ENCODE results near the gene PEX14. TPM values are rescaled to one million over a fixed set of nuclear protein-coding genes. Genes with fewer than 3 reads are reported as not detected.
A peak's percentile ranks its signal among the peaks of the same experiment; 100 is the strongest.

Gene PEX14
- total RNA-seq, 2 experiments from 2014 or later: 17.7 to 19.1 TPM

GRCh38 chr1:10511494-10511885 lies 36.7 kb downstream of the PEX14 start:
- POLR2A ChIA-PET: interaction anchor here (0.6 to 1.5 kb wide), 5 partner anchors 9 to 1396 kb away, joined by 3 to 10 read pairs (median 4); partner anchors contain the start of gene CENPS
- DNase-seq (no peak), ATAC-seq (no peak)
- peak overlapping the region; percentile 94 for H3K27ac Mint-ChIP-seq
- no peaks in the 10 kb centered on the region for H3K9me3 Mint-ChIP-seq (ENCODE audit: insufficient read depth)
- H3K4me3 Mint-ChIP-seq: peak overlapping the region; percentile 66
- peaks cover 86% of the 10 kb centered on the region for H3K4me1 Mint-ChIP-seq (ENCODE audit: low read depth)
- CTCF ChIA-PET: interaction anchor here (0.6 to 10.7 kb wide), 5 partner anchors 8 to 29 kb away, joined by 3 to 228 read pairs (median 3); no protein-coding TSS in a partner anchor
- peaks cover 19% of the 10 kb centered on the region for H3K36me3 Mint-ChIP-seq (ENCODE audit: low read depth)
- H3K27me3 Mint-ChIP-seq (ENCODE audit: low read depth): no peaks in the 10 kb centered on the region

- ChIA-PET POLR2A (interaction anchor here (1.4 kb wide), 1 partner anchor 499 kb away, joined by 3 read pairs; no protein-coding TSS in a partner anchor), CTCF (interaction anchor here (0.9 to 10.7 kb wide), 4 partner anchors 10 to 427 kb away, joined by 4 to 228 read pairs (median 4); no protein-coding TSS in a partner anchor)
- no peak for ATAC-seq
- Mint-ChIP-seq H3K9me3 (ENCODE audit: insufficient read depth) (no peaks in the 10 kb centered on the region), H3K4me1 (ENCODE audit: low read depth) (peaks cover 82% of the 10 kb centered on the region), H3K36me3 (ENCODE audit: low read depth) (peaks cover 20% of the 10 kb centered on the region), H3K27ac (peak overlapping the region; percentile 71), H3K27me3 (ENCODE audit: low read depth) (no peaks in the 10 kb centered on the region), H3K4me3 (no peak overlapping the region)
- DNase-seq: no peak
These were observed 38.4 kb downstream of the PEX14 start for GRCh38 chr1:10513199-10513598.

- ChIA-PET POLR2A (no interaction called here), CTCF (interaction anchor here (1.3 to 10.7 kb wide), 3 partner anchors 12 to 19 kb away, joined by 3 to 228 read pairs (median 3); no protein-coding TSS in a partner anchor)
- H3K27ac Mint-ChIP-seq: peak overlapping the region; percentile 26
- peaks cover 73% of the 10 kb centered on the region for H3K4me1 Mint-ChIP-seq (ENCODE audit: low read depth)
- H3K4me3 Mint-ChIP-seq: no peak overlapping the region
- H3K27me3 Mint-ChIP-seq (ENCODE audit: low read depth): no peaks in the 10 kb centered on the region
- H3K36me3 Mint-ChIP-seq (ENCODE audit: low read depth): peaks cover 22% of the 10 kb centered on the region
- H3K9me3 Mint-ChIP-seq (ENCODE audit: insufficient read depth): no peaks in the 10 kb centered on the region
- DNase-seq (no peak), ATAC-seq (no peak)
These were observed 39.9 kb downstream of the PEX14 start for GRCh38 chr1:10514490-10515235.

GRCh38 chr1:10515301-10515975 lies 40.7 kb downstream of the PEX14 start:
- Mint-ChIP-seq H3K36me3 (ENCODE audit: low read depth) (peaks cover 21% of the 10 kb centered on the region), H3K27ac (peak overlapping the region; percentile 57), H3K4me1 (ENCODE audit: low read depth) (peaks cover 68% of the 10 kb centered on the region), H3K9me3 (ENCODE audit: insufficient read depth) (no peaks in the 10 kb centered on the region), H3K4me3 (no peak overlapping the region), H3K27me3 (ENCODE audit: low read depth) (no peaks in the 10 kb centered on the region)
- POLR2A ChIA-PET: no interaction called here
- ATAC-seq: no peak
- CTCF ChIA-PET: interaction anchor here (1.7 to 10.7 kb wide), 2 partner anchors 13 to 19 kb away, joined by 3 to 228 read pairs; no protein-coding TSS in a partner anchor
- no peak for DNase-seq

- no peaks in the 10 kb centered on the region for H3K9me3 Mint-ChIP-seq (ENCODE audit: insufficient read depth)
- no peak overlapping the region for H3K4me3 Mint-ChIP-seq
- no peaks in the 10 kb centered on the region for H3K27me3 Mint-ChIP-seq (ENCODE audit: low read depth)
- POLR2A ChIA-PET: no interaction called here
- DNase-seq: no peak
- peaks cover 68% of the 10 kb centered on the region for H3K4me1 Mint-ChIP-seq (ENCODE audit: low read depth)
- peaks cover 21% of the 10 kb centered on the region for H3K36me3 Mint-ChIP-seq (ENCODE audit: low read depth)
- CTCF ChIA-PET: interaction anchor here (1.7 to 1.8 kb wide), 2 partner anchors 9 to 12 kb away, joined by 3 to 5 read pairs; no protein-coding TSS in a partner anchor
- no peak for ATAC-seq
- H3K27ac Mint-ChIP-seq: peak overlapping the region; percentile 57
These were observed 41.4 kb downstream of the PEX14 start for GRCh38 chr1:10515976-10516750.

GRCh38 chr1:10516925-10517676 lies 42.4 kb downstream of the PEX14 start:
- H3K36me3 Mint-ChIP-seq (ENCODE audit: low read depth): peaks cover 22% of the 10 kb centered on the region
- H3K27me3 Mint-ChIP-seq (ENCODE audit: low read depth): no peaks in the 10 kb centered on the region
- H3K4me3 Mint-ChIP-seq: no peak overlapping the region
- ChIA-PET CTCF (interaction anchor here (0.6 to 1.8 kb wide), 2 partner anchors 10 to 189 kb away, joined by 3 to 5 read pairs; no protein-coding TSS in a partner anchor), POLR2A (no interaction called here)
- H3K9me3 Mint-ChIP-seq (ENCODE audit: insufficient read depth): no peaks in the 10 kb centered on the region
- H3K4me1 Mint-ChIP-seq (ENCODE audit: low read depth): peaks cover 69% of the 10 kb centered on the region
- no peak for DNase-seq
- no peak for ATAC-seq
- no peak overlapping the region for H3K27ac Mint-ChIP-seq

GRCh38 chr1:10517677-10517982 lies 42.9 kb downstream of the PEX14 start:
- no peak for ATAC-seq
- H3K4me3 Mint-ChIP-seq: no peak overlapping the region
- no peaks in the 10 kb centered on the region for H3K9me3 Mint-ChIP-seq (ENCODE audit: insufficient read depth)
- peaks cover 69% of the 10 kb centered on the region for H3K4me1 Mint-ChIP-seq (ENCODE audit: low read depth)
- POLR2A ChIA-PET: no interaction called here
- CTCF ChIA-PET: interaction anchor here (0.6 to 1.8 kb wide), 2 partner anchors 10 to 189 kb away, joined by 3 to 5 read pairs; no protein-coding TSS in a partner anchor
- peaks cover 23% of the 10 kb centered on the region for H3K36me3 Mint-ChIP-seq (ENCODE audit: low read depth)
- no peaks in the 10 kb centered on the region for H3K27me3 Mint-ChIP-seq (ENCODE audit: low read depth)
- no peak overlapping the region for H3K27ac Mint-ChIP-seq
- no peak for DNase-seq

GRCh38 chr1:10519016-10519417 lies 44.3 kb downstream of the PEX14 start:
- ChIA-PET CTCF (interaction anchor here (1.0 to 1.6 kb wide), 2 partner anchors 8 to 12 kb away, joined by 3 to 5 read pairs; no protein-coding TSS in a partner anchor), POLR2A (no interaction called here)
- Mint-ChIP-seq H3K4me3 (no peak overlapping the region), H3K9me3 (ENCODE audit: insufficient read depth) (no peaks in the 10 kb centered on the region), H3K36me3 (ENCODE audit: low read depth) (peaks cover 20% of the 10 kb centered on the region), H3K27me3 (ENCODE audit: low read depth) (no peaks in the 10 kb centered on the region), H3K27ac (no peak overlapping the region), H3K4me1 (ENCODE audit: low read depth) (peaks cover 59% of the 10 kb centered on the region)
- ATAC-seq: no peak
- no peak for DNase-seq

GRCh38 chr1:10520497-10520896 lies 45.7 kb downstream of the PEX14 start:
- H3K4me3 Mint-ChIP-seq: no peak overlapping the region
- ATAC-seq (no peak), DNase-seq (no peak)
- peaks cover 23% of the 10 kb centered on the region for H3K36me3 Mint-ChIP-seq (ENCODE audit: low read depth)
- no peak overlapping the region for H3K27ac Mint-ChIP-seq
- H3K27me3 Mint-ChIP-seq (ENCODE audit: low read depth): no peaks in the 10 kb centered on the region
- ChIA-PET CTCF (interaction anchor here (0.6 to 6.0 kb wide), 4 partner anchors 10 to 389 kb away, joined by 3 to 70 read pairs (median 4); no protein-coding TSS in a partner anchor), POLR2A (interaction anchor here (0.9 kb wide), 1 partner anchor 9 kb away, joined by 3 read pairs; no protein-coding TSS in a partner anchor)
- peaks cover 55% of the 10 kb centered on the region for H3K4me1 Mint-ChIP-seq (ENCODE audit: low read depth)
- H3K9me3 Mint-ChIP-seq (ENCODE audit: insufficient read depth): no peaks in the 10 kb centered on the region

GRCh38 chr1:10520952-10521351 lies 46.2 kb downstream of the PEX14 start:
- Mint-ChIP-seq H3K4me1 (ENCODE audit: low read depth) (peaks cover 50% of the 10 kb centered on the region), H3K27me3 (ENCODE audit: low read depth) (no peaks in the 10 kb centered on the region), H3K36me3 (ENCODE audit: low read depth) (peaks cover 21% of the 10 kb centered on the region), H3K4me3 (no peak overlapping the region), H3K9me3 (ENCODE audit: insufficient read depth) (no peaks in the 10 kb centered on the region), H3K27ac (no peak overlapping the region)
- DNase-seq: no peak
- ChIA-PET POLR2A (interaction anchor here (0.9 kb wide), 1 partner anchor 9 kb away, joined by 3 read pairs; no protein-coding TSS in a partner anchor), CTCF (interaction anchor here (1.4 to 6.0 kb wide), 3 partner anchors 12 to 389 kb away, joined by 3 to 70 read pairs (median 5); no protein-coding TSS in a partner anchor)
- ATAC-seq: no peak

Data from activated CD8-positive, alpha-beta T cell treated with anti-CD3 and anti-CD28 coated beads, Interleukin-2, amount 10 ng/mL, durations not matched to agents 7 days and 5 days (primary cell).